CD4-positive, alpha-beta T cell treated with Interleukin-10 for 1 hour (primary cell): ENCODE measurements around the gene GFOD1.
"Not testable (repeated sequence)": the region's sequence is repeated elsewhere in the genome, so short reads cannot be mapped to it uniquely, and the experiment has no call there.

Experiments used
- DNase-seq: peaks from one replicate; pipeline ENCODE4 v3.0.0-alpha.2; 2020

GFOD1 gene

DNA sequence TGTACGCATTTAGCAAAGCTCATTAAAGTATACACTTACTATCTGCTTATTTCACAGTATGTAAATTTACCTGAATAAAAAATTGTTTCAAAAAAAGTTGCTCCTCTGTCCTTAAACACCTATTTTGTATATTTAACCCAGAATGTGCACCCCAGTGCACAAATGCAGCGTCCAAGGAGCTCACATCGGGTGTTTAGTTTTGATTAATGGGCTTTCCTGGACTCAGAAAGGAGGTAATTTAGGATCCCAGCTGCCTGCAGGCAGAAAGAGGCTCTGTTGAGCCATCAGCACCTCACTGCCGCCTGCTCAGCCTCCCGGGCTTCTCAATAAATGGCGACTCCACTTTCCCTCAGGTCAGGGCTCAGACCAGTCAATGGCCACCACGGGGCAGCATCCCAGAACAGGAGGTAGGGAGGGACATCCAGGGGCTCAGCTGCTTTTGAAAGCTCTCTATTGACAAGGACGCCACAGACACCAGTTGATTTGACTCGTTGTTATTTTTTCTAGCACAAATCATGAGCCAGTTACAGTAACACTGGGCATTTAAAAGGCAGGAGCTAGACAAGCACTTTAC, 88.9 kb downstream of the GFOD1 start:
- no peak for DNase-seq

DNA sequence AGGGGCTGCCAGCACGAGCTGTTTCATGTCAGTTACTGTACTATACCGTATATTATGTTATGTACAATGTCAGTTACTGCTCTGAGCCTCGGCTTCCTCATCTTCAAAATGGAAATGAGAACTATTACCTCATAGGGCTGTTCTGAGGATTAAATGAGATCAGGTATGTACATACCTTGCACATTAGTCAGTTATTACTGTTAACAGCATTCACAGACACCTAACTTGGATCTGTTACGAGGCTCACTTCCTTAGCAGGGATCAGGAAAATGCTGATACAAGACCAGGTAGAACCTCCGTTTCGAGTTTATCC, 89.4 kb downstream of the GFOD1 start:
- no peak for DNase-seq

GRCh38 chr6:13397359-13398068, 89.9 kb downstream of the GFOD1 start:
- no peak for DNase-seq

DNA sequence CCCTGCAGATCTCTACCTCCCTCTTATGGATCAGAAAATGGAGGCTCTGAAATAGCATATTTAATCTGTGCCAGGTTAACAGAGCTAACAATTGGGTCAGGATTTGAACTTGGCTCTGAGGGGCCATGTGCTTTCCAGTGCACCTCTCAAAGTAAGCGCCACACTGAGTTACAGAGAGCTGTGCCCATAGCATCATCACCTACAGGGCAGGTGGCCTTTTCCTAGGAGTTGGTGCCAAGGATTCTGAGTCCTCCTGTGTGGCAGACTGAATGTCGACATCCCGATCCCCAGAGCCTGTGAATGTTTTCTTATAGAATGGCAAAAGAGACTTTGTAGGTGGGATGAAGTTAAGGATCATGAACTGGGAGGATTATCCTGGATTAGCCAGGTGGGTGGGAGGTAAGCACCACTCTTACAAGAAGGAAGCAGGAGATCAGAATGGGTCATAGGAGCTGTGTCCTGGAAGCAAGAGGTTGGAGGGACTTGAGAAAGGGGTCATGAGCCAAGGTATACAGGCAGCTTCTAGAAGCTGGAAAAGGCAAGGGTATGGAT, 91.1 kb downstream of the GFOD1 start:
- no peak for DNase-seq

DNA sequence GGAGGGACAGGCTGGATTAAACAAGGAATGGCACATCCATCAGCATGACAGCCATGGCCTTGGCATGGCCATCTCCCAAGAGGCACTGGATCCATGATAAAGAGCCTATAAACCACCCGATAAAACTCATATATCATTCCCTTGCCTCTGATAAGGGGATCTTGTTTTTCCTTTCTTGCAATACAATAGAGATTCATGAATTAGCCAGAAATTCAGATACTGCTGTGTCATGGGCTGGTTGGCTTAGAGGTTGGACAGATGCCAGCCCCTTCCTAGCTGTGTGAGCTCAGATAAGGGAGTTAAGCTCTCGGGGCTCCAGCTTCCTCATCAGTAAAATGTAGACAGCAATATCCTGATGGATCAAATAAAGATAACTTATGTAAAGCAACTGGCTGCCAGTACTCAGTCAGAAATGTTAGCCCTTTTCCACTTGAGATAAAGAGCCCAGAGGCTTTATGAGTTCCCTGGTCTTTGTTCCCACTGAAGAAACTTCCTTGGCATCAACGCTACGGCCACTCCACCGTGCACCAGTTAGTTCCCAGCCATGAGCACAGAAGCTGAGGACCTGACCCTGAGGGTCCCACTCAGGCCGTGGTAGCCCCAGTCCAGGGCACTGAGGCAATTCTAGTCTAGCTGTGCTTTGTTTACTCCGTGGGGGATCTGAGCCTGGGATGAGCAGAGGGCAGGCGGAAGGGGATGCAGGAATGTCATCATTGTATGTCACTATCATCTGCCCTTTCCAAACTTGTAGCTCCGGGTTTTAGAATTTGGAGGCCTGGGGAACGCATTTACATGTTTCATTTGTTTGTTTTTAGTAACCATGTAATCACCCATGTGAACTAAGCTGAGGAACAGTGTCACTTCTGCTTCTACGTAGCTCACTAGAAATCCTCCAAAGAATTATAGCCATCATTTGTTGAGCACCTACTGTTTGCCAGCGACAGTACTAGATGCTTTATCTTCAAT, 91.8 kb downstream of the GFOD1 start:
- DNase-seq: no peak

DNA sequence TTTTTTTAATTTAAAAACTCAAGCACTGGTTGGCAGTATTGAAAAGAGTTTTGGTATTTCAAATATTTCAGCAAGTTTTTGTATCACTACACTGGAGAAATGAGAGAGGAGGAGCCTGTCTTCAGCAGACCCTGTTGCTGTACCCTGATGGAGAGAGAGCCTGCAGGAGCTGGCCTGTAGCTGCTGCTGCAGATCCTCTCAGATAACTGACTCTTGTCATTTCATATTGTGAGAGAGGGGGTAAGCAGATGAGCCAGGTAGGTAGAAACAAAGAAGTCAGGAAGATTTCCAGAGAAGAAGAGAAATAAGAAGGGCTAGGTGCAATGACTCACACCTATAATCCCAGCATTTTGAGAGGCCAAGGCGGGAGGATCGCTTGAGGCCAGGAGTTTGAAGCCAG, 94.9 kb downstream of the GFOD1 start:
- DNase-seq: no peak

- no peak for DNase-seq
Observed at GRCh38 chr6:13391537-13391936, 95.9 kb downstream of the GFOD1 start.

- peak; percentile 30 for DNase-seq
Observed at GRCh38 chr6:13390658-13391057, 96.7 kb downstream of the GFOD1 start.

GRCh38 chr6:13389237-13389636, 98.2 kb downstream of the GFOD1 start:
- not testable (repeated sequence) for DNase-seq

- DNase-seq: not testable (repeated sequence)
Observed at GRCh38 chr6:13388769-13389168, 98.6 kb downstream of the GFOD1 start.

DNA sequence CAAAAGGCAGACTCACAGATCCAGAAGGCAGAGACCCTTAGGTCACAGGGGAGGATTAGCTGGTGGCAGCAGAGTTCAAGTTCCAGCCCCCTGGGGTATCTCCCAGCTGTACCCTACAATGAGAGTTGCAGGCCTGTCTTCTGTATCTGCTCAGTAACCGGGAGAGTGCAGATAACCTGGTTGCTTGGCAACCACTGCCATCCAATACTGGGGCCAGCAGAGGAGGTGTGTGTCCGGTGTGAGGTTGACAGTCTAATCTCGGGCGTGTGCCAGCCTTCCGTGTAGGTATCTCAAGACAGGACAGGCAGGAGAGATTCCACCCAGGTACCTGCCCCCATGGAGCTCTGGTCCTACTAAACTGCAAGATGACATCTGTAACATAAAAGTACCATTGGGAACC, 102.4 kb downstream of the GFOD1 start:
- DNase-seq: no peak

GRCh38 chr6:13384506-13384905, 102.9 kb downstream of the GFOD1 start:
- DNase-seq: no peak

DNA sequence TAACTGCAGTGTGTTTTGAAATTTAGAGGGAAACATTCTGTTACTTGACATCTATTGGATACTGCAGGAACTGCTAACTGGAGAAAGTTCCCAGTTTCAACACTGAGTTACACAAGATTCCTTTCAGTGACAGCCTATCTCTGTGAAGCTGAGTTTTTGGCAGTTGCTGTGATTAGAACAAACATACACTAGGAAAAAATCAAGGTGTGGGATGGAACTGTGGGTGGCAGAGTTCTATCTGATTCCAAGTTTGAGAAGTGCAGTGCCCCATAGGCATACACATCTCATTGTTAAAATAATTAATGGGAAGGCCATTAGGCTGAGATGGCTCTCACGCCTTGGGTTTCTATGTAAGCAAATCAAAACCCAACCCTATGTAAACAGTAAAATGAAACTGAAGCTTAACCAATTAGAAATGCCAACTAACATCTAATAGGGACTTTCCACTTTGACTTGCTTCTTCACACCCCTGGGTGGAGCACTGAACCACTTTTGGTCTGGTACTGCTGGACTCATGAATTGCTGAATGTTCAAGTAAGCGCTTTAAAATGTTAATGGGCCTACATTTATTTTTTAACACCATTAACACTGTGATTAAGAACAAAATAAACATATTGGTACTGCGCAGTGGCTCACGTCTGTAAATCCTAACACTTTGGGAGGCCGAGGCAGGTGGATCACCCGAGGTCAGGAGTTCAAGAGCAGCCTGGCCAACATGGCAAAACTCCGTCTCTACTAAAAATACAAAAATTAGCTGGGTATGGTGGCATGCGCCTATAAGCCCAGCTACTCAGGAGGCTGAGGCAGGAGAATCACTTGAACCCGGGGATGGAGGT, 103.9 kb downstream of the GFOD1 start:
- DNase-seq: peak; percentile 72

DNA sequence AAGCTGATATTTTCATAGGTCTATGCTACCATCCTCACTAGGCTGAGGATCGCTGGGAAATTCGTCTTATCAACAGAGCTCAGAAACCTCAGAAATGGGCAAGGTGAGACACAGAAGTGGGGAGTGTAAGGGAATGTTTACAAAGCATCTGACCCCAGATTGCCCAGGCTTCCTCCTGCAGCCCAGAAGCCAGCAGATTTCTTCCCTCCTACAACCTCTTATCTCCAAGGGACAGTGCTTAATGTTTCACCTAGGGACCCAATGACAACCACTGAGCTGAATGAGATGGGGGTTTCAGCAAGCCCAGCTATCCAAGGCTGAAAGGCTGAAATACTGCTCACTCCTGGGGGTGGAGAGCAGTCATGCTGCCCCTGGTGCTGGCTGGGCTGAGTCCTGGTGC, 106.6 kb downstream of the GFOD1 start:
- no peak for DNase-seq

GRCh38 chr6:13378669-13379590, 108.5 kb downstream of the GFOD1 start:
- DNase-seq: no peak

- DNase-seq: no peak
Observed at GRCh38 chr6:13377054-13377758, 110.2 kb downstream of the GFOD1 start.

DNA sequence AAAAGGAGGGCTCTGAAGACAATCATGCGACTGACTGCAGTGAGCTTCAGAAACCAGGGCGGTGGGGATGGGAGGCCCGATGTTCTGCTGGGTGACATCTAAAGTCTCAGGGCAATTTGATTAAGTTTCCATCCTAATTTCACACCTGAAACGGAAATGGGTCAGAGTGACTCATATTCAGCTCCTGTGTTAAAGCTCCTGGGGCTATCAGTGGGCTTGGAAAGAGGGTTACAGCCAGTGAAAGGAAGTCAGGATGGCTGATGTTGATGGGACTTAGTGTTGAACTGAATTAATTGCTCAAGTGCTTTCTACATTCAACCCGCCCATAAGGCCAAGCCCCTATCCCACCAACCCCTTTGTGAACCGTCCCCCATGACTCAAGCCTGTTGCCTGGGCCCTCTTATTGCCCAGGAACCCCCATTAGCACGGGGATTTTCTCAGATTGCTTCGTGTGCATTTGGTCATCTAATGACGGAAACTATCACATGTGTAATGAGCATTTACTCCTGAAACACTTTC, 112.0 kb downstream of the GFOD1 start:
- DNase-seq: peak; percentile 27

GRCh38 chr6:13373919-13374318, 113.5 kb downstream of the GFOD1 start:
- DNase-seq: no peak

DNA sequence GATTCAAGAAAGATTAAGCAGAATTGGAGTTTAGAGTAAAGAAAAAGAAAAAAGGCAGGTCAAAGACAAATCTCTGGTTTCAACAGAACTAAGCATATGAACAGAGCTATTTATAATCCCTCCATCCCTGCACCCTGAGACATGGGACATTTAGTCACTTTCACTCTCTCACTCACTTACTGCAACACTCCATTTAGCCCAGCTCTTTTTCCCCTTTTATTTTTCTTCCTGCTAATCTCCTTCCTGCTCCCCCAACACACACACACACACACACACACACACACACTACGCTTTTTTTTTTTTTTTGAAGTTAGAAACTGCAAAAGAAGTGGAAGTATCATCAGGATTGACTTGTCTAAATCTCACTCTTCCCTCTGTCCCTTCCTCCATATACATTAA, 113.9 kb downstream of the GFOD1 start:
- DNase-seq: no peak

GRCh38 chr6:13372688-13373487, 114.5 kb downstream of the GFOD1 start:
- no peak for DNase-seq
